ENCODE measurements around the gene BANK1.

BANK1 gene

DNA sequence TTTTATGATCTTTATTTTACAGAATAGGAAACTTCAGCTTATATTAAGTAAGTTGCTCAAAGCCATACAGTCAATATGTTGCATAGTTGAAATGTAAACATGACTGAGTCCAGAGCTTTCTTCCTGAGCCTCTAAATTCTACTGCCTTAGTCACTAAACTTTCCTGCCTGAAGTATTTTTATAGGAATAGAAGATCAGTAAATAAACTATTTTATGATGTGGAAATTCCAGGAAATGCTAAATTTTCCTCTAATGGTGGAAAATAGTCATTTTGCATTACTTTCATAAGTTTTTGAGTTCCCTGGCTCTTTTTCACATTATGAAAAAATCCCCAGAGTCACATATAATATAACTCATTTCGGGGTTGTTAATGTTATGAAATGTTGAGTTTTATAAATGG lies 182.8 kb downstream of the BANK1 start:
- Histone ChIP-seq H3K4me1 (ENCODE audit: control insufficient read depth, insufficient read depth, low read length) (no peaks in the 10 kb centered on the region), H3K4me3 (ENCODE audit: low read length) (no peak overlapping the region), H3K36me3 (ENCODE audit: control insufficient read depth, insufficient read depth, low read length) (no peaks in the 10 kb centered on the region), H3K27ac (ENCODE audit: low read depth, low read length) (no peak overlapping the region), H3K9ac (ENCODE audit: low read length) (no peak overlapping the region), H3K27me3 (ENCODE audit: control insufficient read depth, insufficient read depth, low read length) (no peaks in the 10 kb centered on the region)

DNA sequence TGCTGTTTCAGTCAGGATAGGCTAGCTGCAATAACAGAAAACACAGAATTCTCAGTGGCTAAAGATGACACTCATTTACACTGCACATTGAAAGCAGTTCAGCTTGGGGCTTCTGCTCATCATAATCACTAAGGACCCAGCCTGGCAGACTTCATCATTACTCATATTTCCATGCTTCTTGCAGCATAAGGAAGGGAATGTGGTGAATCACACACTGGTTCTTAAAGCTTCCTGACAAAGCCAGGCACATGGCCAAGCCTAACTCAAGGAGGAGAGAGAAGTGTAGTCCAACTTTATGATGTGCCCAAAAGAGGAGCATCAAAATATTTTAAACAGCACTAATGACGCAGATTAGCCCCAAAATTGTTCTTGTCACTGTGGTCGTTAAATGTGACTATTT lies 186.5 kb downstream of the BANK1 start:
- Histone ChIP-seq H3K9ac (ENCODE audit: low read length) (no peak overlapping the region), H3K4me3 (ENCODE audit: low read length) (no peak overlapping the region), H3K36me3 (ENCODE audit: control insufficient read depth, insufficient read depth, low read length) (no peaks in the 10 kb centered on the region), H3K4me1 (ENCODE audit: control insufficient read depth, insufficient read depth, low read length) (no peaks in the 10 kb centered on the region), H3K27ac (ENCODE audit: low read depth, low read length) (no peak overlapping the region), H3K27me3 (ENCODE audit: control insufficient read depth, insufficient read depth, low read length) (no peaks in the 10 kb centered on the region)

DNA sequence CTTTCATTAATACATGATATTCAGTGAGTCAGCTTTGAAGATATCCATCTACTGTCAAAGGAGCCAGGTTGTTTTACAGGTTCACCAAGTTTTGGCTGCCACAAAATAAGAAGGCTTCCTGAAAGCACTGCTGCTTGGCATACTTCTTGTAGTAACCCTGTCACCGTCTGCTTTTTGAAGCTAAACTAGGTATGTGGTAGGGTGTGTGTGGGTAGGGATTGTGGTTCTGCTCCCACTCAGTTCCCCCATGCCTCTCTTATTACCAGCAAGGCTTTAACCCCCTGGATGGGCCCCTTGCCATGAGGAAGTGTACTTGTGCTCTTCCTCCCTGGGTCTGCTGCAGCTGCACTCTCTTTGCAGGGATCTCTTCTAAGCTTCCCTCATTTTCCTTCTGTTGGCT lies 191.2 kb downstream of the BANK1 start:
- no peak overlapping the region for H3K27ac ChIP-seq (ENCODE audit: low read depth, low read length)
- H3K27me3 ChIP-seq (ENCODE audit: control insufficient read depth, insufficient read depth, low read length): no peaks in the 10 kb centered on the region
- no peak overlapping the region for H3K4me3 ChIP-seq (ENCODE audit: low read length)

DNA sequence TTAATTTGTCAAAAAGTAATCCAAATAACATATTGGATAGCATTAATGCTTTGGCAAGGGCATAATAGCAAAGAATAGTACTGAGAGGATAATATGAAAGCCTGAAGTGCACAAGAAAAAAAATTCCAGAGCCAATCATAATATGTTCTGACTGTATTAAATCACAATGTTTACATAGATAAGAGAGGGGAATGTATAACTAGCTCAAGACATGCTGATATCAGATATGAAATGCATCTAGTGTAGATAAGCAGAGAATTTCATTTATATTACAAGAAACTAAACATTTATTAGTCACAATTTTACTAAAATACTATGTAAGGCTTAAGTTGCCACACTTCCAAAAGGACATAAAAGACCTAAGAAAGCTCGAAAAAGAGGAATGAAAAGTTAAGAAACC lies 193.3 kb downstream of the BANK1 start:
- Histone ChIP-seq H3K4me3 (ENCODE audit: low read length) (no peak overlapping the region), H3K27ac (ENCODE audit: low read depth, low read length) (no peak overlapping the region), H3K36me3 (ENCODE audit: control insufficient read depth, insufficient read depth, low read length) (no peaks in the 10 kb centered on the region), H3K9ac (ENCODE audit: low read length) (no peak overlapping the region), H3K27me3 (ENCODE audit: control insufficient read depth, insufficient read depth, low read length) (no peaks in the 10 kb centered on the region), H3K4me1 (ENCODE audit: control insufficient read depth, insufficient read depth, low read length) (no peaks in the 10 kb centered on the region)

More for the DNA sequence above, 191.2 kb downstream of the BANK1 start:
- Histone ChIP-seq H3K9ac (ENCODE audit: low read length) (no peak overlapping the region), H3K4me1 (ENCODE audit: control insufficient read depth, insufficient read depth, low read length) (no peaks in the 10 kb centered on the region), H3K36me3 (ENCODE audit: control insufficient read depth, insufficient read depth, low read length) (no peaks in the 10 kb centered on the region)

DNA sequence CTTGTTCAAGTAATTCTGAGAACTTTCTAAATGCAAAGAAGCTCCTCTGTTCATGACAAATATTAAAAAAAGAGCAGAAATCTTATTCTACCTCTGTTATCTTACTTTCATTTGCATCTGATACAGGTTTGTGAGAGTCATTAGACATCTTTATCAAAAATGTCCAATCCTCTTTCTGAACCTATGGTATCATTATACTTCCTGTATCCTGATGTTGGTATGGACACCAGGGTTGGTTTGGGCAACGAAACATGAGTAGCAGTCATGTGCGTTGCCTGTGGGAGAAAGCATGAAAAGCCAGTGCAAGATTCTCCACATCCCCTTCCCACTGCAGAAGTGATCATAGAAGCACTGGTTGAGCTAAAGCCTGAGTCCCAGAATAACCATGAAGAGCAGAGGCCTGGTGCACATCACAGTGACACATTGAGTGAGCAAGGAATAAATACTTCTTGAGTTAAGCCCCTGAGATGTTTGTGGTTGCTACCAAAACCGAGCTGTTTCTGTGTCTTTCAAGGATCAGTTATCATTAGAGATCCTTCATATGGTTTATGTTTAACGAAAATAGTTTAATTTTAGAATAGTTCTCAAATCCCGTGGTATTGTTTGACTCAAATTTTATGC lies 197.2 kb downstream of the BANK1 start:
- Histone ChIP-seq H3K4me3 (ENCODE audit: low read length) (no peak overlapping the region), H3K27me3 (ENCODE audit: control insufficient read depth, insufficient read depth, low read length) (no peaks in the 10 kb centered on the region), H3K27ac (ENCODE audit: low read depth, low read length) (no peak overlapping the region), H3K9ac (ENCODE audit: low read length) (no peak overlapping the region), H3K36me3 (ENCODE audit: control insufficient read depth, insufficient read depth, low read length) (no peaks in the 10 kb centered on the region), H3K4me1 (ENCODE audit: control insufficient read depth, insufficient read depth, low read length) (no peaks in the 10 kb centered on the region)

DNA sequence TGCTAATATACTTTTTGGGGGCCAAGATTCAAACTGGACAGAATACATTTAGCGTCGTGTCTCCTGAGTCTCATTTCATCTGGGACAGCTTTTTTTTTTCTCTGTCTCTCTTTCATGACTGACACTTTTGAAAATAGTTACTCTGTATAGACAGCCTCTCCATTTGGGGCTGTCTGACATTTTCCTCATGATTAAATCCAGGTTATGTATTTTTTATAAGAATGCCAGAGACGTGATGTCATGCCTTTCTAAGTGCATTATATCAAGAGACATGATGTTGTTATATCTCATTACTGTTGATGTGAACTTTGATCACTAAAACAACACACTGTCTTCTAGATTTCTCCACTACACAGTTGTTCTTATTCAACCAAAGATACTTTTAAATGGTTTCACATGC lies 199.0 kb downstream of the BANK1 start:
- no peak overlapping the region for H3K27ac ChIP-seq (ENCODE audit: low read depth, low read length)

DNA sequence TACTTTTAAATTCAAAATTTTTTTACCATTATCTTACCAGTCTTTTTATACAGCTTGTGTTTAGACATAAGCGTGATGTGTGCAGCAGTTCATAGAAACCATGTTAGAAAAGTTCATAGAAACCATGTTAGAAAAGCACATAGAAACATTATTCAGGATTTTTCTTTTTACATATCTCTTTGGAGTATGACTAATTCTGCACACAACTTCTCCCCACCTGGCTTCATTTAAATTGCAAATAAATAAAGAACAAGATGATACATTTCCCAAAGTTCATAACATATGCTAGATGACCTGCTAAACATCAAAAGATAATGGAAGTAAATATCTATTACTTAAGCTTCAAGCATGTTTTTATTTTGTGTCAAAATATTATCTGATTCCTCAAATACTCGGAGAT lies 201.9 kb downstream of the BANK1 start:
- Histone ChIP-seq H3K27ac (ENCODE audit: low read depth, low read length) (no peak overlapping the region), H3K4me1 (ENCODE audit: control insufficient read depth, insufficient read depth, low read length) (no peaks in the 10 kb centered on the region)

More for the DNA sequence above, 199.0 kb downstream of the BANK1 start:
- Histone ChIP-seq H3K36me3 (ENCODE audit: control insufficient read depth, insufficient read depth, low read length) (no peaks in the 10 kb centered on the region), H3K4me3 (ENCODE audit: low read length) (no peak overlapping the region), H3K9ac (ENCODE audit: low read length) (no peak overlapping the region), H3K27me3 (ENCODE audit: control insufficient read depth, insufficient read depth, low read length) (no peaks in the 10 kb centered on the region), H3K4me1 (ENCODE audit: control insufficient read depth, insufficient read depth, low read length) (no peaks in the 10 kb centered on the region)

DNA sequence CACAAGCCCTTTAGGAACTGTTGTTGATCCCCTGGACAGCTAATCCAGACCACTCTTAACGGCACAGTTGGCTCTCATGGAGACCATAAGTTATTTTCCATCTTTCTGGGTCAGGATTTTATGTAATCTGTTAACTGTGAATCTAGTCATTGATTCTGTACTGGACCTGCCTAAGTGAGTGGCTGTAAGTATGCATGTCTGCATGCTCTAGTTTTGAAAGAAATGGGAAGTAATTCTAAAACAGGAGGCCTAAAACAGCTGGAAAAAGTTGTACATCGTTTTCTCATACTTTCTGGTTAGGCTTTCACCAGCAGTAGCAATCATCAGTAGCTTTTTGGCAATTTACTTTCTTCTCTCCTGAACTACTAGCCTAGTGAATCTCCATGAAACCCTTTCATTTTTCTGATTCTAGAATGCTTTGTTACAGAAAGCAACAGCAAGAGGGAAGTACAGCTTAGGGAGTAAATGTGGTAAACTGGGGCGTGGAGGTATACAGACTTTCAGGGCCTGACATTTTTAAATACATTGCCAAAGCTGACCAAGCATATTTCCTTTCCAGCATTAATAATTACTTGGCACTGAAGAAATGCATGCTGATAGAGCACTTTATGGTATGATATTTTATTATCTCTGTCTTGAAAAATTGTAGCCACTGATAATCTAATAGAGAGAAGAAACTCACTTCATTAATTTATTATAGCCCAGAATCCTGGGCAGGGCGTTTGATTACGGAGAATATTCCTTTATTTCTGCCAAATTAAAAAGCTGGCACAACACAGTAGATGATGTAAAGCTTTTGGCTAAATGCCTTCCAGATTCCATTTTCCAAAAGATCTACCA lies 202.7 kb downstream of the BANK1 start:
- no peaks in the 10 kb centered on the region for H3K36me3 ChIP-seq (ENCODE audit: control insufficient read depth, insufficient read depth, low read length)
- no peak overlapping the region for H3K27ac ChIP-seq (ENCODE audit: low read depth, low read length)
- H3K9ac ChIP-seq (ENCODE audit: low read length): no peak overlapping the region
- no peaks in the 10 kb centered on the region for H3K27me3 ChIP-seq (ENCODE audit: control insufficient read depth, insufficient read depth, low read length)
- no peaks in the 10 kb centered on the region for H3K4me1 ChIP-seq (ENCODE audit: control insufficient read depth, insufficient read depth, low read length)
- no peak overlapping the region for H3K4me3 ChIP-seq (ENCODE audit: low read length)

More for the DNA sequence above, 201.9 kb downstream of the BANK1 start:
- H3K9ac ChIP-seq (ENCODE audit: low read length): no peak overlapping the region
- no peaks in the 10 kb centered on the region for H3K27me3 ChIP-seq (ENCODE audit: control insufficient read depth, insufficient read depth, low read length)
- H3K4me3 ChIP-seq (ENCODE audit: low read length): no peak overlapping the region
- no peaks in the 10 kb centered on the region for H3K36me3 ChIP-seq (ENCODE audit: control insufficient read depth, insufficient read depth, low read length)

DNA sequence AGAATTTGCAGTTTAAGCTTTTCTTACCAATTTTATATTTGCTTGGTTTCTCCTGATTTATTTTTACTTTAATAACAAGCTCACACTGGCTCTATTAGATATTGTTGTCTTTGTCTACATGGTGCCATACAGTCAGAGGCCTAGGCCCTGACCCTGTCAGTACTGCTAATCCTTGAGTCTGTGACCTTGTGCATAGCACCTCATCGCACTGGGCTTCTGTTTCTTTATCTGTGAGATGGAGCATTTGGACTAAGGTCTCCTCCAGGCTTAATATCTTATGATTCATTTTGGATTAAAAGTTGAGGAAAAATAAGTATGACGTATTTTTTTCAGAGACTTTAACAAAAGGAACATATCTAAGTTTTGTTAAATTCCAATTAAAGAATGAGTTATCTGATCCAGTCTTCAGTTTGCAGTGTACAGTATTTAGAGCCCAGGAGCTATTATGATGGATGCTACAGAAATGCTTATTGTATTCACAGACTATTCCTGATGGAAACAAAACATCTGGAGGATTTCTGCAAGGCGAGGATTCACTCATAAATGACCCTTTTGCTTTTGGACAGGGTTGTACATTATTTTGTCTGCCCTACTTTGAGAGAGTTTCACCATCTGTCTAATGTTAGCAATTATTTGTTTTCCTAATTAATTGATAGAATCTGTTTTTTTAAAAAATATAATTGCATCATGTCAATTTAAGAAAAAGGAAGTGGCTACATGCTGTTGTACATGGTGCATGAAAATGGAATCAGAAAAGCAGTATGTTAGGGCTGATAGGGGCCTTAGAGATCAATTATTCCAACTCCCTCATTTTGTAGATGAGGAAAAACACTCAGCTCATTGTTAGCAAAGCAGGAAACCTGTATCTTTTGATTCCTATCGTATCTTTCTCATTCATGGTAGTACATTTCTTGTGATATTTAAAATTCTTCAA lies 203.6 kb downstream of the BANK1 start:
- no peak overlapping the region for H3K27ac ChIP-seq (ENCODE audit: low read depth, low read length)
- H3K4me1 ChIP-seq (ENCODE audit: control insufficient read depth, insufficient read depth, low read length): no peaks in the 10 kb centered on the region
- no peaks in the 10 kb centered on the region for H3K27me3 ChIP-seq (ENCODE audit: control insufficient read depth, insufficient read depth, low read length)
- H3K36me3 ChIP-seq (ENCODE audit: control insufficient read depth, insufficient read depth, low read length): no peaks in the 10 kb centered on the region
- H3K4me3 ChIP-seq (ENCODE audit: low read length): no peak overlapping the region
- no peak overlapping the region for H3K9ac ChIP-seq (ENCODE audit: low read length)

DNA sequence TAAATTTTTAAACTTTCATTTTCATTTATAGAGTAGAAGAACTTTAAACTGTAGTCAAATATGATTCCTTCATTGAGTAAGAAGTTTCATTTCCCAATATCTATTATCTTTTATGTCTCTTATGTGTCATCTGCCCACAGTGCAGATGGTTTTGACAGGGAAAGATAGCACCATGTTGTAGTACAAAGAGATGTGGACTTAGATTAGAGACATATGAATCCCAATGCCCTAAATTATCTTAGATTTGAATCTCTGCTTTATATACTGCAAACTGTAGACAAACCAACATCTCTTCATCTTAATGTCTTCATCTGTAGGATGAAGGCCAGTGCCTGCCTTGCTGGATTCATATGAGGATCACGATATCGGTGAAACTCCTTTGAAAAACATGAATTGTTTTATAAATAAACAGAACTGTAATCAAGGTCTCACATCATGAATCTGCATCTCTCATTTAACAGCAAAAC lies 217.5 kb downstream of the BANK1 start:
- no peak overlapping the region for H3K27ac ChIP-seq (ENCODE audit: low read depth, low read length)
- H3K36me3 ChIP-seq (ENCODE audit: control insufficient read depth, insufficient read depth, low read length): no peaks in the 10 kb centered on the region
- no peak overlapping the region for H3K4me3 ChIP-seq (ENCODE audit: low read length)
- no peaks in the 10 kb centered on the region for H3K27me3 ChIP-seq (ENCODE audit: control insufficient read depth, insufficient read depth, low read length)
- H3K4me1 ChIP-seq (ENCODE audit: control insufficient read depth, insufficient read depth, low read length): no peaks in the 10 kb centered on the region
- H3K9ac ChIP-seq (ENCODE audit: low read length): no peak overlapping the region

DNA sequence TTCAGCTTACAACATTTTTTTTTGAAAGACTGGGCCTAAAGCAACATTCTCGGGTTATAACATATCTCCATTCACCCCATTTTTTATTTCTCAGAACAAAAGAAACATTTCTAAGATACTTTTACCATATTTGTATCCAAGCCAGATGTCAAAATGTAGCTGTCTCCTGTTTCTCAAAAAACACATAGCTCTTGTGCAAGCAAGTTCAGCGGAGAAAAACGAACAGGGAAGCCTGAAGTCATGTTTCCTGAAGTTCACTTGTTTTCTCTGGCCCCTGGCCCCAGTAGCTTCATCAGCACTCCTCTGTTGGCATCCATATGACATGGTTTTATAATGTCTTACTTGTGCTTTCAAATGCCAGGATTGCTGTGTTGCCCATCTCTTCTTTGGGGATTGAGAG lies 218.2 kb downstream of the BANK1 start:
- H3K27ac ChIP-seq (ENCODE audit: low read depth, low read length): no peak overlapping the region
- H3K4me3 ChIP-seq (ENCODE audit: low read length): no peak overlapping the region
- no peaks in the 10 kb centered on the region for H3K4me1 ChIP-seq (ENCODE audit: control insufficient read depth, insufficient read depth, low read length)
- no peaks in the 10 kb centered on the region for H3K36me3 ChIP-seq (ENCODE audit: control insufficient read depth, insufficient read depth, low read length)
- H3K9ac ChIP-seq (ENCODE audit: low read length): no peak overlapping the region
- no peaks in the 10 kb centered on the region for H3K27me3 ChIP-seq (ENCODE audit: control insufficient read depth, insufficient read depth, low read length)

DNA sequence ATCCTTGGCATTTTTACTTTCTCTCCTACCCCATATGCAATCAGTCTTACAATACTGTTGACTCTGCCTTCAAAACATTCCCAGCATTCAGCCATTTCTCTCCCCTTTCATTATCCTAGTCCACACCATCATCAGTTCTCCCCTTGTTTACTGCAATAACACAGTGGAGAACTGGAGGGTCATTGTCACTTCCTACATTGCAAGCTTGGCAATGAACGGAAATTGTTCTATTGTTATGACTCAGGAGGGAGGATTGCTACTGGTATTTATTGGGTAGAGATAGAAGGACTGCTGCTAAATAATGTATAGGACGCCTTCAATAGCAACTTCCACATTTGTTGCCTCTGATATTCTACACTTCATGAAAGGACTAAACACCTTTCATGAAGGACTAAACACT lies 231.8 kb downstream of the BANK1 start:
- Histone ChIP-seq H3K36me3 (ENCODE audit: control insufficient read depth, insufficient read depth, low read length) (no peaks in the 10 kb centered on the region), H3K9ac (ENCODE audit: low read length) (no peak overlapping the region), H3K4me3 (ENCODE audit: low read length) (no peak overlapping the region), H3K27ac (ENCODE audit: low read depth, low read length) (no peak overlapping the region), H3K4me1 (ENCODE audit: control insufficient read depth, insufficient read depth, low read length) (no peaks in the 10 kb centered on the region), H3K27me3 (ENCODE audit: control insufficient read depth, insufficient read depth, low read length) (no peaks in the 10 kb centered on the region)
